GM20000 (cell line): ENCODE measurements around the gene EXOC3L1.

ENCODE experiments used
- DNase-seq: peaks from one replicate; pipeline ENCODE4 v3.0.0; 2012; ENCODE audit warnings: low spot score
- TF ChIP-seq, protein P1 (sequence below): IDR thresholded peaks from 2 replicates; pipeline ENCODE4 v1.5.1; 2012; ENCODE audit warnings: mild to moderate bottlenecking, control low read depth; ENCODE audit errors: extremely low read depth, missing control alignments

Gene EXOC3L1

GRCh38 chr16:67190448-67191399, 788 bp upstream of the EXOC3L1 start:
- DNase-seq = no peak
- TF ChIP-seq, protein P1, sequence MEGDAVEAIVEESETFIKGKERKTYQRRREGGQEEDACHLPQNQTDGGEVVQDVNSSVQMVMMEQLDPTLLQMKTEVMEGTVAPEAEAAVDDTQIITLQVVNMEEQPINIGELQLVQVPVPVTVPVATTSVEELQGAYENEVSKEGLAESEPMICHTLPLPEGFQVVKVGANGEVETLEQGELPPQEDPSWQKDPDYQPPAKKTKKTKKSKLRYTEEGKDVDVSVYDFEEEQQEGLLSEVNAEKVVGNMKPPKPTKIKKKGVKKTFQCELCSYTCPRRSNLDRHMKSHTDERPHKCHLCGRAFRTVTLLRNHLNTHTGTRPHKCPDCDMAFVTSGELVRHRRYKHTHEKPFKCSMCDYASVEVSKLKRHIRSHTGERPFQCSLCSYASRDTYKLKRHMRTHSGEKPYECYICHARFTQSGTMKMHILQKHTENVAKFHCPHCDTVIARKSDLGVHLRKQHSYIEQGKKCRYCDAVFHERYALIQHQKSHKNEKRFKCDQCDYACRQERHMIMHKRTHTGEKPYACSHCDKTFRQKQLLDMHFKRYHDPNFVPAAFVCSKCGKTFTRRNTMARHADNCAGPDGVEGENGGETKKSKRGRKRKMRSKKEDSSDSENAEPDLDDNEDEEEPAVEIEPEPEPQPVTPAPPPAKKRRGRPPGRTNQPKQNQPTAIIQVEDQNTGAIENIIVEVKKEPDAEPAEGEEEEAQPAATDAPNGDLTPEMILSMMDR = no peak

- no peak for DNase-seq
- TF ChIP-seq, protein P1 = no peak
Measured at GRCh38 chr16:67188798-67189197, 1.1 kb downstream of the EXOC3L1 start.

DNA sequence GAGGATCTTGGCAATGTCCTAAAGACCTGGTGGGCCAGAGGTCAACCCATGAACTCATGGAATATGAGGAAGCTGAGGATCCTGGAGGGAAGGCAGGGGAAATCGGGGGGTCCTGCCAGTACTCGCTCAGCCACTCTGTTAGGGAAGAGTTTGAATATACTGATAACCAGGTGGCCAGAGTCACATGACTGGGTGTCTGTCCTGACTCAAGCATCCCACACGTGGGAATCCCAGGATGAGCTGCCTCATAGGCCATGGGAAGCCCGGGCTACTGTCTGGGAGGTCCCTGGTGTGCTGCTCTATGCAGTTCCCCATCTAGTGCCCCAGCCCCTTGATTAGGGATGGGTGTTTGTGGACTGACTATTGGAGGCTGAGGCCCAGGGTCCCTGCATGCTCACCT, 1.6 kb downstream of the EXOC3L1 start:
- TF ChIP-seq, protein P1 = no peak
- no peak for DNase-seq

GRCh38 chr16:67187175-67187890, 2.6 kb downstream of the EXOC3L1 start:
- DNase-seq = no peak
- TF ChIP-seq, protein P1 = no peak

GRCh38 chr16:67186550-67186950, 3.4 kb downstream of the EXOC3L1 start:
- TF ChIP-seq, protein P1 = no peak
- no peak for DNase-seq

DNA sequence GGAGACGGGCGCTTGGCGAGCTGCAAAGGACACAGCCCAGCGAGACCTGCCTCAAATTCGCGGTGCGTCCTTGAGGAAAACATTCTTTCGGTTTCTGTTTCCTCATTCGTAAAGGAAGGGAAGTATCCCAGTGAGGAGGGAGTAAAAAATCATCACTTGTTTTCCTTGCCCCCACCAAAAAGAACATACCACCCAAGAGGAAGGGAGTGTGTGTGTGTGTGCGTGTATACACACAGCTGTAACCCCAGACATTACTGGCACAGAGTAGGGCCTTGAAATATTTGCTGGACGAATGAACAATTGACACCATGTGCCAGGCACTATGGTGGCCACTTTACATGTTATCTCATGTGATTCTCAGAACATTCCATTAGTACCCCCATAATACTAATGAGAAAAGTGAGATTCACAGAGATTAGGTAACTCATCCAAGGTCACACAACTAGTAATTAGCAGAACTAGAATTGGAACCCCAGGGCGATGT, 4.2 kb downstream of the EXOC3L1 start:
- DNase-seq = no peak
- TF ChIP-seq, protein P1 = no peak

- peak; percentile 87 for DNase-seq
- TF ChIP-seq, protein P1 = peak; percentile 78
Measured at GRCh38 chr16:67184995-67185650, 4.8 kb downstream of the EXOC3L1 start.
